GM12878 (cell line): ENCODE measurements around the gene CIB2.

ENCODE experiments used
- HDAC2 ChIP-seq: fragments of 200-600 bp; sonication (generic); IDR thresholded peaks from 2 replicates; pipeline ENCODE4 v1.6.1; 2017
- IRF3 ChIP-seq: fragments of 450-650 bp; IDR thresholded peaks from 2 replicates; pipeline ENCODE4 v1.6.1; 2014; ENCODE audit warnings: mild to moderate bottlenecking
- TAF1 ChIP-seq: IDR thresholded peaks from 2 replicates; pipeline ENCODE4 v1.6.1; 2011; ENCODE audit warnings: mild to moderate bottlenecking, low read depth, low read length, borderline replicate concordance

- TF ChIP-seq IRF3 = no peak
- no peak for TF ChIP-seq TAF1
- TF ChIP-seq HDAC2 = no peak
Observed at GRCh38 chr15:78088773-78089080, 42.5 kb downstream of the CIB2 start.
